ENCODE measurements around the gene CRTC1.
"Not testable (repeated sequence)": the region's sequence is repeated elsewhere in the genome, so short reads cannot be mapped to it uniquely, and the experiment has no call there.

The CRTC1 gene

GRCh38 chr19:18790566-18791314 is 107.3 kb downstream of the CRTC1 start, which contains the start of gene COMP:
Gene COMP (minus strand): TSS chr19:18791305. CDS start chr19:18791269, 36 bp downstream.
- no peak for DNase-seq

DNA sequence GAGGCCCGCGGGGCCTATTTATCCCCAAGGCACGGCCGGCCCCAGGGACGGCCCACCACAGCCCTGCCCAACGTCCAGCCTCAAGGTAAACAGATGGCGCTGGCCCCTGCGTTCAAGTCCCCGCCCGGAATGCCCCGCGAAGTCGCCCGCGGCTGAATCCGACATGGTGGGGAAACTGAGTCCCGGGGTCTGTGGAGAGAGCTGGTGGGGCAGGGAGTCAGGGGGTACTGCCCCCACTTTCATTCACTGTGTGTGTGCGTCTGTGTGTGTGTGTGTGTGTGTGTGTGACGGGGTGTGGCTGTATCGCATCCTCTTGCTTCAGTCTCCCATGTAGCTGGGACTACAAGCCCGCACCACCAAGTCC is 107.8 kb downstream of the CRTC1 start:
- DNase-seq = no peak

DNA sequence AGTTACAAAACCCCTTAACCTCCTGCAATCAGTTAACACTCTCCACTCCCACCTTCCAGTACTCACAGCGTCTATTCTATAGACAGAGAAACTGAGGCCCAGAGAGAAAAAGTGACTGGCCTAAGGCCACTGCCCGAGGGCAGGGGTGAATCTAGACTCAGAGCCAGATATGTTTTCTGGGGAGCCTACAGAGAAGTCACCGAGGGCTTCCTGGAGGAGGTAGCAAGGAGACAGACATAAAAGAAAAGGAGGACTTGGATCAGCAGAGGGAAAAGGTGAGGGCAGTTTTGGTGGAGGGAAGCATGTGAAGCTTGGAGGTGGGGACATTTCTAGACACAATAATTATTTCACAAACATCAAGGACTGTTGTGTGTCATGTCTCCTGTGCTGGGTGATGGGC is 109.2 kb downstream of the CRTC1 start:
- no peak for DNase-seq

GRCh38 chr19:18793144-18794028 is 109.9 kb downstream of the CRTC1 start:
- DNase-seq = no peak

- DNase-seq = no peak
Measured at GRCh38 chr19:18794029-18794313, 110.5 kb downstream of the CRTC1 start.

- no peak for DNase-seq
Measured at GRCh38 chr19:18794692-18795091, 111.2 kb downstream of the CRTC1 start.

- no peak for DNase-seq
Measured at GRCh38 chr19:18795540-18795939, 112.1 kb downstream of the CRTC1 start.

- DNase-seq = no peak
Measured at GRCh38 chr19:18796239-18796638, 112.8 kb downstream of the CRTC1 start.

GRCh38 chr19:18798384-18799352 is 115.2 kb downstream of the CRTC1 start:
- DNase-seq = no peak

DNA sequence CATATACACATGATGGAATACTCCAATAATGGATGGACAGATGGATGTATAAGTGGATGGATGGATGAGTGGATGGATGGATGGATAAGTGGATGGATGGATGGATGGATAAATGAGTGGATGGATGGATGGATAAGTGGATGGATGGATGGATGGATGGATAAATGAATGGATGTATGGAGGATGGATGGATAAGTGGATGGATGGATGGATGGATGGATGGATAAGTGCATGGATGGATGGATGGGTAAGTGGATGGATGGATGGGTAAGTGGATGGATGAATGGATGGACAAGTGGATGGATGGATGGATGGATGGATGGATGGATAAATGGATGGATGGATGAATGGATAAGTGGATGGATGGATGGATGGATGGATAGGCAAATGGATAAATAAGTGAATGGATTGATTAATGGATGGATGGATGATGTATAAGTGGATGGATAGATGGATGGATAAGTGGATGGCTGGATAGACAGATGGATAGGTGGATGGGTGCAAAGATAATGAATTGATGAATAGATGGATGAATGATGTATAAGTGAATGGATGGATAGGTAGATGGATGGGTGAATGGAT is 116.0 kb downstream of the CRTC1 start:
- DNase-seq = no peak

DNA sequence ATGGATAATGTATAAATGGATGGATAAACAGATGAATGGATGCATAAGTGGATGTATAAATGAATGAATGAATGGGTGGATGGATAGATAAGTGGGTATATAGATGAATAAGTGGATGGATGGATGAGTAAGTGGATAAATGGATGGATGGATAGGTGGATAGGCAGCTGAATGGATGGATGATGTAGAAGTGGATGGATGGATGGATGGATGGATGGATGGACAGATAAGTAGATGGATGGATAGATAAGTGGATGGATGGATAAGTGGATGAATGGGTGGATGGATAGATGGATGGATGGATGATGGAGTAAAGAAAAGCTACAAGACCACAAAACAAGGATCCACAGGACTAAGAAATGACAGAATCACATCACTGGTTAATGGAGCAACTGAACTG is 116.6 kb downstream of the CRTC1 start:
- DNase-seq = no peak

DNA sequence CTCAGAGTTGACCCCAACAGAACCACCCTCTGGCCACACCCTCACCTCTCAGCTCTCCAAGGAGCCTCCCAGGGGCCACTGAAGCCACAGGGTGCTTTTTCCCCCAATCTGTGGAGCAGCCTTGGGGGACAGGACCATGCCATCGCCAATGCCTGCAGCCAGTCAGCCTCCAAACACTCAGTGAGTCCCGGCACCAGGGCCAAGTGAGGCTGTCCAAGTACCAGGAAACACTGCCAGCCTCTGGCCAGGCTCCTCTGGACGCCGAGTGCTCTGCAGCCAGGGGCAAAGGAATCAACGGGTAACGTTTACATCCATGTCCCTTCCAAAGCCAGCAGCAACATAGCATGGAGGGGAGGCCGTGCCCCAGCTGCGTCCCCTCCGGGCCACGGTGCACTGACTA is 117.2 kb downstream of the CRTC1 start:
- no peak for DNase-seq

- no peak for DNase-seq
Measured at GRCh38 chr19:18802354-18802753, 118.9 kb downstream of the CRTC1 start.

GRCh38 chr19:18803550-18804138 is 120.2 kb downstream of the CRTC1 start:
- DNase-seq = no peak

- no peak for DNase-seq
Measured at GRCh38 chr19:18804139-18804601, 120.7 kb downstream of the CRTC1 start.

DNA sequence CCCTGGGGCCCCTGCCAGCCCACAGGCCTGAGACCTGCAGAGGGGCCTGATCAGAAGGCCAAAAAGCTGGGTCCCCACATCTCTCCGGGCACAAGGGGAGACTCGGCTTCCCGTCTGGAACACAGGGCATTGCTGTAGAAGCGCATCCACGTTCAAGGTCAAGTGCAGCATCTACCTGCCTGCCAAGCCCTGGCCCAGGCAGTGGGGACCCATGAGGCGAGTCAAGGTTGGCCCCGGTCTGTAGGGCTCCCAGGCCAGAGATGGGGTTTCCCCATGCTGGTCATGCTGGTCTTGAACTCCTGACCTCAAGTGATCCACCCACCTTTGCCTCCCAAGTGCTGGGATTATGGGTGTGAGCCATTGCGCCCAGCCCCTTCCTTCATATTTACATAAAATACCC is 121.2 kb downstream of the CRTC1 start:
- DNase-seq = no peak

- DNase-seq = no peak
Measured at GRCh38 chr19:18807861-18808331, 124.4 kb downstream of the CRTC1 start.

GRCh38 chr19:18809149-18809868 is 125.8 kb downstream of the CRTC1 start:
- DNase-seq = no peak

GRCh38 chr19:18811638-18812037 is 128.2 kb downstream of the CRTC1 start:
- not testable (repeated sequence) for DNase-seq

- DNase-seq = no peak
Measured at GRCh38 chr19:18814063-18814462, 130.6 kb downstream of the CRTC1 start.

DNA sequence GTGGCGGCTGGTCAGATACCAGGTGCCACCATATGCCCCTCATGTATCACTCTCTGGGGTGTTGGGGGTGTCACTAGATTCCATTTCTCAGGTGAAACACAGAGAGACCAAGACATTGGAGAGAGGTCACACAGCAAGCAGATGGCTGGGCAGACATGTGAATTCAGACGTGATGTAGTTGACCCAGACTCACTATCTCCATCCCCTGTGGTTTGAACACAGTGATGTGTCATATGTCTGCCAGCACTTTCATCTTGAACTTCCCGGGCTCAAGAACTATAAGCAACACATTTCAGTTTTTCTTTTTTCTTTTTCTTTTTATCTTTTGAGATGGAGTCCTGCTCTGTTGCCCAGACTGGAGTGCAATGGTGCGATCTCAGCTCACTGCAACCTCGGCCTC is 132.2 kb downstream of the CRTC1 start:
- DNase-seq = no peak

Data from CD4-positive, alpha-beta T cell treated with Interleukin-4 for 4 hours (primary cell).